ENCODE results near the gene CPNE1.
A peak's percentile ranks its signal among the peaks of the same experiment; 100 is the strongest.

Gene CPNE1

DNA sequence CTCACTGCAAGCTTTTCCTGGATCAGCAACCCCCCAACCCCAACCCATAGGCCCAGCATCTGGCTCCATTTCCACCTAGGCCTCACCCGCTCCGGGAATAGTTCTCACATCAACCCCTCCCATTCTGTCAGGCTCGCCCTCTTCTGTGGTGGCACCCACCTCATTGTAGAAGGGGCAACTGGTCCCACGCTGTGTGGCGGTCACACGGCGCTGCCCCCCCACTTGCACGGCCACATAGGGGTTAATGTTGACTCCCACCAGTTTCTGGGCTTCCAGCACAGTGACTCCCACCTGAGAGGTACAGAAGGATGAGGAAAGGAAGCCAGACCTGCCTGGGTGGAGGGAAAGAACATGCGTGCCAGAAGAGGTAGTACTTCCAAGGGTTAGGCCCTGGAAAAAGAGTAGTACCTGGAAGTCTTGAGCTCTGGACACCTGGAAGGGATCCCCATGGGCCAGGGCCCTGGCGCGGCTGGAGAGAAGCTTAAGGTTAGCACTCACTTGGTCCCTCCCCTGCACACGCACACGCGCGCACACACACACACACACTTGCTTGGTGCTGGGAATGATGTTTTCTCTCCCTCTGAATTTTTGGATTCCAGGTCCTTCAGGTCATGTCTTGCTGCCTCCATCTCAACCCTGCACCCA lies 61.7 kb downstream of the CPNE1 start:
- H3K4me3 ChIP-seq (replicated peaks in 1 of 2; ENCODE audit: low read depth in 2 of 2, low read length in 2 of 2) = no peak overlapping the region
- no peak for DNase-seq (ENCODE audit: low read depth in 2 of 2)
- TF ChIP-seq, protein P1, sequence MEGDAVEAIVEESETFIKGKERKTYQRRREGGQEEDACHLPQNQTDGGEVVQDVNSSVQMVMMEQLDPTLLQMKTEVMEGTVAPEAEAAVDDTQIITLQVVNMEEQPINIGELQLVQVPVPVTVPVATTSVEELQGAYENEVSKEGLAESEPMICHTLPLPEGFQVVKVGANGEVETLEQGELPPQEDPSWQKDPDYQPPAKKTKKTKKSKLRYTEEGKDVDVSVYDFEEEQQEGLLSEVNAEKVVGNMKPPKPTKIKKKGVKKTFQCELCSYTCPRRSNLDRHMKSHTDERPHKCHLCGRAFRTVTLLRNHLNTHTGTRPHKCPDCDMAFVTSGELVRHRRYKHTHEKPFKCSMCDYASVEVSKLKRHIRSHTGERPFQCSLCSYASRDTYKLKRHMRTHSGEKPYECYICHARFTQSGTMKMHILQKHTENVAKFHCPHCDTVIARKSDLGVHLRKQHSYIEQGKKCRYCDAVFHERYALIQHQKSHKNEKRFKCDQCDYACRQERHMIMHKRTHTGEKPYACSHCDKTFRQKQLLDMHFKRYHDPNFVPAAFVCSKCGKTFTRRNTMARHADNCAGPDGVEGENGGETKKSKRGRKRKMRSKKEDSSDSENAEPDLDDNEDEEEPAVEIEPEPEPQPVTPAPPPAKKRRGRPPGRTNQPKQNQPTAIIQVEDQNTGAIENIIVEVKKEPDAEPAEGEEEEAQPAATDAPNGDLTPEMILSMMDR (IDR thresholded peaks at IDR 0.05; ENCODE audit: low read depth, low read length) = no peak

DNA sequence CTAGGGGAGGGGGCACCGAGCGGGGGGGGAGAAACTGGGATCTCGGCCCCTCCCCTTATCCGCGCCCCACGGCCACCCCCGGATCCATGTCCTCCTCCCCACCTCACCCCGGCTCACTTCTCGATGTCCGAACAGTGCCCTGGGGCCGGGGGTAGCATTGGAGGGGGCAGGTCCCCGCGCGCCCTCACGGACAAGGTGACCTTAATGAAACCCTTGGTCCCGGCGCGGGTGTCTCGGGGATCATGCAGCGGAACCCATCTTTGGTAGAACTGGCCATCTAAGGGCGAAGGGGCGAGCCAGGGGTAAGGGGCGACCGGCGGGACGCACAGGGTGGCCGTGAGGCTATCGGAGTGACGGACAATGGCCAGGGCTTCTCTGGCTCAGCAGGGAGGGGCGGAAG lies 62.7 kb downstream of the CPNE1 start:
- peak overlapping the region; percentile 21 to 41 for H3K4me3 ChIP-seq (replicated peaks in 1 of 2; ENCODE audit: low read depth in 2 of 2, low read length in 2 of 2)
- DNase-seq (ENCODE audit: low read depth in 2 of 2) = no peak
- TF ChIP-seq, protein P1 (IDR thresholded peaks at IDR 0.05; ENCODE audit: low read depth, low read length) = no peak

DNA sequence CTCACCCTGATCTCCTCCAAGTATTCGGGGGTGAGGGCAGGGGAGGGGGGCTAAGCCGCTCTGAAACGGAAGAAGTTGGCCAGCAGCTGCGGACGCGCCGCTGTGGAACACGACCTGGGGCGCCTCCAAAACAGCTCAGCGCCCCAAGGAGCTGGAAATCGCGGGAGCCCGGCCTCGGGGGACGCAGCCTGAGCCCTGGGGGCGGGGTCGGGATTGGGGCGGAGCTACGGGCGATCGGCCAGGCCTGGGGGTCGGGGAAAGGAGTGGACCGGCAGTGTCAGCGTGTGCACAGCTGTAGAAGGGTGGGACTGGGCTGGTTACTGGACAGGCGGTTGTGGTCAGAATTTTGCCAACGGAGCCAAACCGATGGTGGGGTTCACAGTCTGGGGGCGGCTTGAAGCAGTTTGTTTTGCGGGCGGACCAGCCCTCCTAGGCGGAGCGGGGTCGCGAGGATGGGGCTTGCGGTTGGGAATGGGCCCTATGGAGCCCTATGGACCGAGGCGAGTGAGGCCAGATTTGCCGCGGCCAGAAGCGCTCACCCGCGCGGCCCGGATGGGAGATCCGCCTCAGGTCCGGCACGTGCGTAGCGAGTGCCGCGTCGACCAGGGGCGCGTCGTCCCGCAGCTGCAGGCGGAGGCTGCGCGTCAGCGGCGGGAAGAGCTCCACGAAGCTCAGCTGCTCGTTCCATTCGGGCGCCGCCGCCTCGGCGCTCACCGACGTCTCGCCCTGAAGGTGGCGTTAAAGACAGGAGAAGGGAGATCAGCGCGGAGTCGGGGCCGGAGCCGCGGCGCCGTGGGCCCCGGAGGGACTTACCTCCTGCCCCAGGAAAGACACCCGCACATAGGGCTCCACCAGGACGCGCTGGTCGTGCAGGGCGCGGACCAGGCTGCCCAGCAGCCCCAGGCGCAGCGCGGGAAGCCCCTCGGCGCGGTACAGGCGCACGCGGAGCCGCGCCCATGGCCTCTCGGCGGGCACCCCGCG lies 63.4 kb downstream of the CPNE1 start:
- DNase-seq (ENCODE audit: low read depth in 2 of 2) = peak; percentile 75 to 79
- H3K4me3 ChIP-seq (replicated peaks in 1 of 2; ENCODE audit: low read depth in 2 of 2, low read length in 2 of 2) = peak overlapping the region; percentile 38 to 41
- TF ChIP-seq, protein P1 (IDR thresholded peaks at IDR 0.05; ENCODE audit: low read depth, low read length) = peak; percentile 28

DNA sequence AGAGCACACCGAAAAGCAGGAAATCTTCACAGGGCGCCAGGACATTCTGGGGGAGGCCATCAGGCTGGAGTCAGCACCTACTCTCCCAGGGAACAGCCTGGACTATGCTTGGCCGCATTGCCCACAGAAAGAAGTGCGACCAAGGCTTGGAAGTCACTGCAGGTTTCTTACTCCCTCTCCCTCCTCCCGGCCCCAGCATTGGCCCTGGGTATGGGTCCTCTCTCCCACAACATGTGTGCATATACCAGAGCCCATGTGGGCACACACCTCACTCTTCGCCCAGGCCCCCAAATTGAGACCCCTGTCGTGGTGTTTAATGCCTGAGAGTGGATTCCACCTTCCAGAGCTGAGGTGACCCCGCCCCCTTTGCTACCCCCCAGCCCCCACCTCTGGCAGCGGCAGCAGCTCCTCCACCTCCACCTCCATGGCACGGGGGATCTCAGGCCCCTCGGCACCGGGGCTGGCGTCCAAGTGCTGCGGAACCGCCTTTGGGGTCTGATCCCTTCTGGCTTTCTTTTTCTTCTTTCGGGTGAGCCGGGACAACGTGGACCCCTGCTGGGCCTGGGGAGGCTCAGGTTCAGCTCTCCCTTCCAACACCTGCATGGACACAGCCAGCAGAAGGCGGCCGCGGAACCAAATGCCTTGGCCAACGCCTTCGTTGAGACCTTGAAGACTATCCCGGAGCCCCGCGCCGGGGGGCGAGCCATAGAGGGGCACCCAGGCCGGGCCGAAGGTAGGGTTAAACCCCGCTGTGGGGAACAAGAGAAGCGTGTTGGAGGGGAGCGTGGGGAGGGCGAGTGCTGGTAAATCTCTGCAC lies 64.3 kb downstream of the CPNE1 start:
- H3K4me3 ChIP-seq (replicated peaks in 1 of 2; ENCODE audit: low read depth in 2 of 2, low read length in 2 of 2) = peak overlapping the region; percentile 38 to 41
- TF ChIP-seq, protein P1 (IDR thresholded peaks at IDR 0.05; ENCODE audit: low read depth, low read length) = no peak
- DNase-seq (ENCODE audit: low read depth in 2 of 2) = no peak

DNA sequence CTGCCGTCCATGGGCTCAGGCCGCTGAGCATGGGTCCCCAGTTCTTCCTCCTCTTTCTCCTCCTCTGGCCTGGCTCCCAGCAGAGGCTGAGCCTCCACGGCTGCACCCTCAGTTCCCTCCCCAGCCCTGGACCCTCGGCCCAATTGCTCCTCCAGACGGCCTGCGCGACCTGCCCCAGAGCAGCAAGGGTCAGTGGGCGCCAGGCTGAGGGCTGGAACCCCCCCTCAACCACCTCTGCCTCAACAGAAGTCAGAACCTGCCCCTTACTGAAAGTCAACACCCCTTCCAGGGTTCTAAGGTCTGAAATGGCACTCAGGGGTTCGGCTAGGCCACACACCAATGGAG lies 65.0 kb downstream of the CPNE1 start:
- DNase-seq (ENCODE audit: low read depth in 2 of 2) = no peak
- no peak overlapping the region for H3K4me3 ChIP-seq (replicated peaks in 1 of 2; ENCODE audit: low read depth in 2 of 2, low read length in 2 of 2)
- TF ChIP-seq, protein P1 (IDR thresholded peaks at IDR 0.05; ENCODE audit: low read depth, low read length) = no peak

DNA sequence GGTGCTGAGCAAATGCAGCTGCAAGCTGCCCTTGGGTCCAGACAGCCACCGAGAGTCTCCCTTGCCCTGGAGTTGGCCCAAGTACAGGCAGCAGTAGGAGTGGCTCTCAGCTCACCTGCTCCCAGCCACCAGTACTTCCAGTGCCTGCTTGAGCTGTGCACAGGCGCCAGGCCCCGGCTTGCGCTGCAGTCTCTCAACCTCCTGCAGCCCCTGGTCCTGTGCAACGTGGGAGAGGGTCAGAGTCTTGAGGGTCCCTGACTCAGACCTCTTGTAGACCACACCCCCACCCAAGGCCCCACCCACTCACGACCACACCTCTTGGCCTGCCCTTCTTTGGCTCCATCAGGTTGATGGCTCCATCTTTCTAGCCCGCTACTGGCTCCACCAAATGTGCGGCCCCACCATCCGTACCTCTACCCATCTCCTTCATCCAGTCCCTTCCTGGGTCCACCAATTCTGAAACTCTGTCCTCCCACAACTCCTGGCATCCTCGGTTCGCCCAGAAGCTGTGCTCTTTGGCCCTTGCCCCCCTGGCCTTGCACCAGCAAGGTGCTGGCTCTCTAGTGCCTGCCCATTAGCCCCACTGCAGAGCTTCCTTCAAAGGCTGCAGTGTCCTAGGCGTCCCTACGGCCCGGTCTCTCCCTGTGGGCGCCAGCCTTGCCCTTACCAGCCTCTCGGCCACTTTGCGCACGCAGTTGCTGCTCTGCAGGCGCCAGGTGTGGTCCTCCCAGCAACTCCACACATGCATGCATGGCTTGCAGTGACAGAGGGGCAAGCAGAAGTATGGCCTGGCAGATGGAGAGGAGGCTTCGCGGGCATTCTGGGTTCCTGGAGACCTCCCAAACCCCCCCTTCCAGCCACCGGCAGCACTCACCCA lies 65.6 kb downstream of the CPNE1 start:
- TF ChIP-seq, protein P1 (IDR thresholded peaks at IDR 0.05; ENCODE audit: low read depth, low read length) = no peak
- H3K4me3 ChIP-seq (replicated peaks in 1 of 2; ENCODE audit: low read depth in 2 of 2, low read length in 2 of 2) = no peak overlapping the region
- DNase-seq (ENCODE audit: low read depth in 2 of 2) = no peak
